Inflammatory macrophage treated with lipopolysaccharide for 1 hour (primary cell): ENCODE data around the gene RGL2.
"Not testable (repeated sequence)": the region's sequence is repeated elsewhere in the genome, so short reads cannot be mapped to it uniquely, and the experiment has no call there.

ENCODE experiments used
- DNase-seq, 2 donors: peaks; one replicate each; pipeline ENCODE4 v3.0.0-alpha.2; 2020 to 2022

RGL2 gene

DNA sequence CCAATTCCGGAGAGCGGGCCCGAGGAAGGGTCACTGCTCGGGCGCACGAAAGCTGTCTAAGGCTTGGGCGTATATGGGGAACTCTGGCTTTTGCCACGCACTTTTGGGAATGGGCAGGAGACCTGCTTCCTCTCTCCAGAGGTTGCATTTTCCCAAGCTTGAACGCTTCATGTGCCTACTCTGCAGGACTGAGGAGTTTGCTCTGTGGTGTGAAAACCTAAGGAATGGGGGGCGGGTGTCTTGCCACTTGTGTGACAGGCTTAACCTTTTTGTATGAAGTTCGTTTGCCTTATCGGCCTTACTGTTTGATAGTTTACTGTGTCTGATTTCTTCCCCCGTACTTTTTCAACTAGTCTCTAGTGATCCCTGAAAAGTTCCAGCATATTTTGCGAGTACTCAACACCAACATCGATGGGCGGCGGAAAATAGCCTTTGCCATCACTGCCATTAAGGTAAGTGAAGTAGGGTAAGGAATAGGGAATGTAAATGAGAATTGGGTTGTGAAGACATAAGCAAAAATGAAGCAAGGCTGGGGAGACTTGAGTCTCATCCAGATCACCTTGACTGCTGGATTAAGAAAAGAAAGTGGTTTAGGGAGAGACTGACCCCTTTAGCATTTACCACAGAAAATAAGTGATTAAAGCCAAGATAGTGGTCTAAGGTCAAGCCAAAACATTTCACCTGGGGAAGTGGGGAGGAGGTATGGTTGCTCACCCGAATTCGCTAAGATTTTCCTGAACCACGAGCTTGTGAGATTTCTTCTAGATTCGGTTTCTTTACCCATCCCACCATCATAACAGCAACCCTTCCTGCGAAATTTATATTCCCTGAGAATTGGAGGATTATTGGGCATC lies 26.2 kb downstream of the RGL2 start:
- no peak for DNase-seq

DNA sequence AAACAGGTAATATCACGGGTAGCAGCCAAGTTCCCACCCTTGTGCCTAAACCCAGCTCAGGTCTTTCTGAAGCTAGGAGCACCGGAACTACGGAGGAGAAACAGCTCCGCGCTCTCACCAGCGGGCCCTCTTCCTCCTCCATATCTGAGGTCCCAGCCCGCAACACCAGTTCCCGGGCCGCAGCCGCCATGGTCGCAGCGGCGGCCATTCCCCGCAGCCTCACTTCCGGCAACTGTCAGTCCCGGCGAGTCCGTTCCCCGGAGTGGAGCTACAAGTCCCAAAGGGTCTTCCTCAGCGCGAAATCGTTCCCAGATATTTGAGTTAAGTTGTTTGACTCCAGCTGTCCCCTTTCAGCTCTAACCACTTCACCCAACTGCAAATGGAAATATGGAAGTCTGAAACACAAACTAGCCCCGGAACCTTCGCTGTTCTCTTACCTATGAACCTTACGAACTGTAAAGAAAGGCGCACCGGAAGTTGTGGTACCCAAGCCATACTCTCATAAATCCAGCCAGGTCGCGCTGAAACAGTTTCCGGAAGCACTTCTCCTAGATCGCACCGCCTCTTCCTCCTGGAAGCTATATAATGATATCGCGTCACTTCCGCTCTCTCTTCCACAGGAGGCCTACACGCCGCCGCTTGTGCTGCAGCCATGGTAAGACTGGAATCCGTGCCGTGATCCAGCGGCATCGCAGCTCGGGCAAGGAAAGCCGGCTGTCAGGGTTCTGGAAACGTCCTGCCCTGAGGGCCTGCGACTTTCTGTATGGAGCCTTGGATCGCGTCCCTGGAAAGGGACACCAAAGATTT lies 27.1 kb downstream of the RGL2 start, which contains the start of the genes RPS18 and VPS52:
RPS18 (plus strand) TSS at position 608 of the 807 bp plus-strand sequence; CDS start at position 653, 45 bp downstream.
VPS52 (minus strand) TSS at position 409 of the 807 bp plus-strand sequence; CDS start at position 208, 201 bp downstream.
- peak; percentile 99 for DNase-seq

DNA sequence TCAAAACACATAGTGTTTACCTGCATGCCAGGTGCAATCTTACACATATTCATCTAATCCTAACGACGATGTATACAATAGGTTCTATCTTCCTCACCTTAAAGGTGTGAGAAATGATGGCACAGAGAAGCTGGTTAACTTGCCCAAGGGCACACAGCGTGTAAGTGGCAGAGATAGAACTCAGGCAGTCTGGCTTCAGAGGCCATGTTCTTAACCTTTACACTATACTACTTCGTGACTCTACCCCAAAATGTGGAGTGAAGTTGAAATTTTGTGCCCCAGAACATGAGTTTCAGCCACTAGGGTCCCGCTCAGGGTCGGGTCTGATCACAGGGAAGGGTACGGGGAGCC lies 27.6 kb downstream of the RGL2 start:
- DNase-seq, result peak in 1 of 2 donors; percentile 2

DNA sequence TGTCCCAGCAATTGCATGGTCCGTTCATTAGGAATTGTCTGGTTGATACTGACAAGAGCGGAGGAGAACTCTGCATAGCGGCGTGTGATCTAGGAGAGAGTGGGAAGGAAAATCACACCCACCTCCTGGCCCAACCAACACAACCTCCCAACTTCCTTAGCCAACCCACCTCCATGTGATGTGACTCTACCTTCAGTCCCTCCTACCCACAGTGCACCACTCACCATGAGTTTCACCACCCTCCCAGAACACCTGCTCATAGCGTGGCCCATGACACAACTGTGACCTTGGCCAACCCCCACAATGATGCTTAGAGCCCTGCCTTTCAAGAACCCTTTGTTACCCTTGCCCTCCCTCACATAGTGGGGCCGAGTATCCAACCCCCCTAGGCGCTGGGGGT lies 34.7 kb downstream of the RGL2 start:
- no peak for DNase-seq

DNA sequence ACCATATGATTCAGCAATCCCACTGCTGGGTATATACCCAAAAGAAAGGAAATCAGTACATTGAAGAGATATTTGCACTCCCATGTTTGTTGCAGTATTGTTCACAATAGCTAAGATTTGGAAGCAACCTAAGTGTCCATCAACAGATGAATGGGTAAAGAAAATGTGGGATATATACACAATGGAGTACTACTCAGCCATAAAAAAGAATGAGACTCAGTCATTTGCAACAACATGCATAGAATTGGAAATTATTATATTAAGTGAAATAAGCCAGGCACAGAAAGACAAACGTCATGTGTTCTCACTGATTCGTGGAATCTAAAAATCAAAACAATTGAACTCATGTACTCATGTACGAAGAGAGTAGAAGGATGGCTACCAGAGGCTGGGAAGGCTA lies 36.3 kb downstream of the RGL2 start:
- DNase-seq, result not testable (repeated sequence)

DNA sequence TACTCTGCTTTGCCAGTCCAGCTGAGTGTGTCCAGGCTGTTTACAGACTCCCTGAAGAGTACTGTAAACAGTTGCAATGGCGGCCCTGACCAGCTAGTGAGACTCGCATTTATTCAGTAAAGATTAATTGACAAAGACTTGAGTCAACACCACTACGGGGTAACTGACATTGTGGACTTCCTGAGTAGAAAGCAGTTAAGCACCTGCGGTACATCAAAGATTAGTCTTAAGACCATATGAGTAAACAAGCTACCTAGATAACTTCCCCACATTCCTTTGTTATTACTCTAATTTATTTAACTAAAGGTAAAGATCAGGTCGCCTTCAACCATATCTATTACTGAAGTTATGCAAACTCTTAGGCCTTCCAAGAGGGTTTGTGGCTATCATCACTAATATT lies 39.7 kb downstream of the RGL2 start:
- DNase-seq, result no peak

DNA sequence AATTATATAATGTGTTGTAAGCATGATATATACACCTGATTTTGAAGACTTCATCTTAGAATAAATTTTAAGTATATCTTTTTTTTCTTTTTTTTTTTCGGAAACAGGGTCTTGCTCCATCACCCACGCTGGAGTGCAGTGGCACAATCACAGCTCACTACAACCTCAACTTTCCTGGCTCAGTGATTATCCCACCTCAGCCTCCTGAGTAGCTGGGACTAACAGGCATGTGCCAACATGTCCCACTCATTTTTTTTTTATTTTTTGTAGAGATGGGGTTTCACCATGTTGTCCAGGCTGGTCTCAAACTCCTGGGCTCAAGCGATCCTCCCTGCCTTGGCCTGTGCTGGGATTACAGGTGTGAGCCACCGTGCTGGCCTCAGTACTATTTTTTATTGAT lies 44.2 kb downstream of the RGL2 start:
- no peak for DNase-seq

DNA sequence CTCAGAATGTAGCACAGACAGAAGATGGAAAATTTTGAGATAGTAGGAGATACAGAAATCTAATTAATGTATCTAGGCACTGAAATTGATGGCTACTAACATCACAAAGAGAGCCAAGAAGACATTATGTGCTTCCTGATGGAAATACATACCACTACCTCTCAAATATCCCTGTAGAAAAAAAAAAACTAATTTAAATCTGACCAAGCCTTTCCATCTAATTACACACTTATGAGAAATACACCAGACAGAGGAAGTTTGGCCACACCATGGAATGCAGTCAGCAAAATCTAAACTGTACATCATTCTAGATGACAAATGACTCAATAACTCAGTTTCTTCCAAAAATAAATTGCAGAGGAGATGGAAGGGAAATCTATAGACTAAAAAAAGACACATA lies 46.0 kb downstream of the RGL2 start:
- peak in 1 of 2 donors; percentile 5 for DNase-seq

DNA sequence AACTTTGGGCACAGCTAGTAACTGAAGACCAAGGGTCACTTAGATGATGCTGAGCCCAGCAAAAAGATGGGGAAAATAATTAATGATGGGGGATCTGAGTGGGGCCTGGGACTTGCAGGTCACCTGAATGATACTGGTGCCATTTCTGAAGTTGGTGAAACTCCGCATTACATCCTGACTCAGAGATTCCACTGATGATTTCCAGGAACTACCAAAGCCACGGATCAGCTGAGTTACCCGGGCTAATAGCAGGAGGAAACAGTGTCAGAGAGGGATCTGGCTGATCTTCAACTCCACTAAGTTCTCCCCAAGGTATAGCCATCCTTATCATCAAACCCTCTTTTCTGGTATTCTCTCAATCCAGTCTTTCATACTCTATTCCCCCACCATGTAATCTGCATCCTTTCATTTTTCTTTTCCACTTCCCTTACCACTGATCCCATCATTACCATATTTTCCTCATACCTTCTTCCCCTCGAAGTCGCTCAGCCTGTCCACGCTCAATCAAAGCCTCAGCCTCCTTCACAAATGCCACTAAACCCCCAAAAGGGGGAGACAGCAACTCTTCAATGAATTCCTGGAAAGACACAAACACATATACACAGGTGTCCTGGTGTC lies 47.2 kb downstream of the RGL2 start:
- no peak for DNase-seq

DNA sequence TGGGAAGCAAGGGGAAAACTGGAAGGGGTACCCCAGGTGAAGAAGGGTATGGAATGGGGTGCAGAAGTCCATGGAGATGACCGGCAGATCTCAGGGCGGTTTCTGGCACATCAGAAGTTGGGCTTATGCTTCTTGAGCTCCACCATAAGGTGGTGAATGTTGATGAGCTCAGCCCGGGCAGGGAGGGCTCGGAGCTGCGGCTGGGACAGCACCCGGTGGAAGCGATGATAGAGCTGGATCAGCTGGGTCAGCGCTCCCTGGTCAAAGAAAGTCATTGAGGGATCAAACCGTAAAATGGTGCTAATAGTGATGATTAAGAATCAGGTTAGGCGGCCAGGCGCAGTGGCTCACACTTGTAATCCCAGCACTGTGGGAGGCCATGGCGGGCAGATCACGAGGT lies 48.0 kb downstream of the RGL2 start:
- no peak for DNase-seq

DNA sequence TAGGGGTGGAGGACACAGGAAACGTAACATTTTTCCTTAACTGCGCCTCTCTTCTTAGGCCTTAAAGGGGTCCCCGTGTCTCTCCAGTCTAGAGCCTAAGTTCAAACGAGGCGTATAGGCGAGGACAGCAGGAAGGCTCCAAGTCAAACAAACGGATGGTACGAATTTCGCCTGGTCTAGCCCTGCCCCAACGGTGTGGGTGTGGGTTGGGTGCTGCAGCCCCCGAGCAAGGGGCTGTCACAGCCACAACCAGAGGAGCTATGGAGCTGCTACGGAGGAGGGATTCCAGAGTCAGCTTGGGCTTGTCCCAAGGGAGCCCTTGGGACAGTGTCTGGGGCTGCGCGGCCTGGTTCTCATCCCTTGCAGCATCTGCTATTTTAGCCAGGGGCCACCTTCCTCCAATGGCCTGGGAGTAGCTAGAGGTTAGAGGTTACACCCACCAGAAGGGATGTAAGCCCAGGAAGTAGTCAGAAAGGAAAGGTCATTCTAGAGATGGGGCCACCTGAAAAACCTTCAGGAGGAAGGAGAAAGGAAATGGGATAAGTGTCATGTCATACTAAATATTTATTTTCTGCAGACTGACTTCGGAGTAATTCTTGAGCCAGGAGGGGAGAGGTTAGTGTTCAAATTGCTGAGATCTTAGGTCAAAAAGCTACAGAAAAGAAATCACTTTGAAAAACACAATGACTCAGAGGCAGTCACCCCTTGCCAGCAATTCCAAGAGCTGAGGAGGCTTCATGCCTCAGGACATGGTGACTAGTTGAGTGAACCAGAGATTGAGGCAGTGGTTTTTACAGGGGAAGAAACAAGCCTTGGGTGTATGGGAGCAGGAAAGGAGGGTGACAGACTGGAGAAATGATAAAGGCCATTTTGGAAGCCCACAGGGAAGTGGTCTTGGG lies 48.8 kb downstream of the RGL2 start:
- DNase-seq, result peak in 1 of 2 donors; percentile 4

DNA sequence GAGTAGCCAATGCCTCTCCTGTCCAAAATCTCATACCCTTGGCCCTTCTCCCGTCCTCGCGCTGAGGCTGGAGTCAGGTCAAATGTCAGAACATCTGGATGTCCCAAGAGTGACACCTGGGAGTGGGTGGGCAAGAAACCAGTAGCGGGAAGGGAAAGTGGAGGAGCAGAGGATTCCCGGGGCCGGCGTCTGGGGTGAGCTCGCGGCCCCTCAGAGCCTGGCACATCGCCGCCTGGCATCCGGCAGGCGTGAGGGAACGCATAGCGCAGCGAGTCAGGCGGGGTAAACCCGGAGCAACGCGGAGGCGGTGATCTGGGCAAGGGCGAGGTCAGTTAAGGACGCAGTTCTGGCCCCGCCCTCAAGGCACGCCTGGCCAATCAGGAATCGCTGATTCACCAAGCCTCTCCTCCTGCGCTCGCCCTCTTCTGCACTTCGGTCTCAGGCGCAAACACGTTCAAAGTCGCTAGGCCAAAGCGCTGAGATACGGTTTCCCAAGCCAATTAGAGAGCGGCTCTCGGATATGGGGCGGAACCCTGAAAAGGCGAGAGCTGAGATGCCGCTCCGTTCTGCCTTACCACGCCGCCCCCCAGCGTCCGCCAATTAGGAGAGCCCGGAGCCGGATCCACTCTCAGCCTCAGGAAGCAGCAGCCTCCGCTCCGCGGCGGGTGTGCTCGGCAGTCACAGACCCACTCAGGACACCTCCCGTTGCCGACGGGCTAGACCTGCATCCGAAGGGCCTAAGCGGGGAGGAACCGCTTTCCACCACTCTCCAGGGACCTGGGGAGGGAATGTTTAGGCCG lies 49.6 kb downstream of the RGL2 start:
- DNase-seq, result peak; percentile 97 to 99

DNA sequence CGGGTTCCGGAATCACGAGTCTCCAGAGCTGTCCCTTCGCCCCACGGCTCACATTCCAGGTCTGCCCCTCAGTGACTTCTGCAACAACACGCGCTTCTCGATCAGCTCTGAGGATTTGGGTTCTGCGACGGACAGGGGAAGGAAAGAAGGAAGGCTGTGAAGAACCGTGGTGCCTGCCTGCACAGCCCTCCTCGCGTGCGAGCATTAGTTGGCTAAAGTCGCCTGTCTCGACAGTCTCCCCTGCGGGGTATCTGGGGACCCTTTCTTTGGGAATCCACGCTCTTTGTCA lies 50.2 kb downstream of the RGL2 start:
- peak in 1 of 2 donors; percentile 8 for DNase-seq

DNA sequence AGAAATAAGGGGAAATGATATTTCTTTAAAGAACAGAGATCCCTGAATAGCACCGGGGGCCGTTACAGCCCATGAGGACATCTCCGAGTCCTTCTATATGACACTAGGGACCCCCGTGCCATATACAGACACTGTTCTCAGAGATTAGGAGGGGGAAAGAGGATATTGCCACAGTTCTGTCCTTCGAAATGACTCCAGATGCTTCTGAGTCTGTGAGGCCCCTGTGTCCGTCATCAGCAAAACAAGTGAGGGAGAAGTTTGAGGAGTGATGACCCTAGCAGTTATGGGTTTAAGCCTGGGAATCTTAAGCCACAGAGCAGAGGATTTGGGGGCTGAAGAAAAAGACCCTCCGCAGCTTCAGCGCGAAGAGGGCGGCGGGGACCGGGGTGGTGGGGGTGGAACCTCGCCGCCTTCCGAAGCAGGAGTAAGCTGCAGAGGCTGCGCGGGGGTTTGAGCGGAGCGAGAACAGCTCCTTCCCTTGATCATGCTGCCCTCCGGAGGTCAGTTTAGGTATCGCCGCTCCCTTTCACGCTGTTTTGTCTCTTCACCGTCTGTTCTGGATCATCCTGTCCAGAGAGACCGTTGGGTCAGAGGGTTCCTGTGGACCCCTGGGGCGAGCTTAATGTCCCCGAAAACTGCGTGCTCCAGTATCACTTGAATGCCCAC lies 50.6 kb downstream of the RGL2 start:
- peak; percentile 56 to 98 for DNase-seq

DNA sequence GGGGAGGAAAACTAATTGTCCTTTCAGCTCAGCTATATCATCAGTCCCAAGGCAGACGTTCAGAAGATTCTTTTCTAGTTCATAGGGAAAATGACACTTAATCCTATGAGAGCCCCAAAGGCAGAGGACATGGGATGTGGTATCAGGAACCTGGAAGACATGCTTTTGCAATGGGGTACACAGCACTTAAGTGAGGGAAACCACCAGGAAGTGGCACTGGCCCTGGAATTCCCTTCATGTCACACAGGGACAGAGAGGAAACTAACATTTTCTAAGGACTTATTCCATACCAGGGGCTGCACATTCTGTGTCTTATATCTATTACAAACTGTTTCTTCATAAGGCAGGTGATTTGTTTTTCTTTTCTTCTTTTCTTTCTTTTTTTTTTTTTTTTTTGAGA lies 55.3 kb downstream of the RGL2 start:
- DNase-seq, result peak; percentile 38 to 66

DNA sequence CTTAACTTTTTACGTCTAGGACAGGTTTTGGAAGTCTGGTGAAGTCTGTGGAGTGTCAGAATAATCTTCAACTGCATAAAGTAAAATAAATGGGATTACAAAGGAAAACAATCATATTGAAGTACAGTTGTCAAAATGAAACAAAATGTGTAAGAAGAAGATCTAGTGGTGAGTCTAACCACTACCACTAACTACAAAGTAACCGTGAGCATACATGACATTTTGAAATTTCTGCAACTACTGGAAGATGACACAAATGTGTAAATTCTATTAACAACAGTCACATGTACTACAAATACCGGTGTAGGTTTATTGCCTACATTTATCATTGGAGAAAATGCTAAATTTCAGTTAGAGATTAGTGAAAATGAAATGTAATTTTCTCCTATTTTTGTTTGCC lies 56.8 kb downstream of the RGL2 start:
- peak in 1 of 2 donors; percentile 29 for DNase-seq
